Activated CD8-positive, alpha-beta memory T cell treated with anti-CD3 and anti-CD28 coated beads, Interleukin-2, amount 50 U/mL, for 24 hours (primary cell): Measurements from ENCODE around the gene YTHDF2.

Source experiments
- DNase-seq: peaks from one replicate; pipeline ENCODE4 v3.0.0-alpha.2; 2020; ENCODE audit errors: extremely low read depth

The YTHDF2 gene

GRCh38 chr1:28801461-28801860, 64.7 kb downstream of the YTHDF2 start:
- no peak for DNase-seq

- no peak for DNase-seq
These were observed 66.3 kb downstream of the YTHDF2 start for GRCh38 chr1:28803051-28803450.

GRCh38 chr1:28803662-28804061, 66.9 kb downstream of the YTHDF2 start:
- DNase-seq, result no peak

- no peak for DNase-seq
These were observed 67.3 kb downstream of the YTHDF2 start for GRCh38 chr1:28804071-28804470.

- no peak for DNase-seq
These were observed 70.3 kb downstream of the YTHDF2 start for GRCh38 chr1:28807046-28807445.

GRCh38 chr1:28807986-28808385, 71.2 kb downstream of the YTHDF2 start:
- DNase-seq, result no peak

GRCh38 chr1:28811369-28811765, 74.6 kb downstream of the YTHDF2 start:
- DNase-seq, result no peak

- no peak for DNase-seq
These were observed 75.3 kb downstream of the YTHDF2 start, which contains the start of gene OPRD1 for GRCh38 chr1:28811766-28812668. OPRD1 (plus strand) TSS chr1:28812170; CDS start chr1:28812384, 214 bp downstream.

GRCh38 chr1:28812669-28813468, 76.1 kb downstream of the YTHDF2 start:
- DNase-seq, result no peak

GRCh38 chr1:28813931-28814465, 77.3 kb downstream of the YTHDF2 start:
- no peak for DNase-seq

- DNase-seq, result no peak
These were observed 78.9 kb downstream of the YTHDF2 start for GRCh38 chr1:28815533-28816185.

- no peak for DNase-seq
These were observed 80.4 kb downstream of the YTHDF2 start for GRCh38 chr1:28817133-28817532.

GRCh38 chr1:28819020-28819419, 82.3 kb downstream of the YTHDF2 start:
- DNase-seq, result no peak
